ENCODE results near the gene EPB41L4A.

DNA sequence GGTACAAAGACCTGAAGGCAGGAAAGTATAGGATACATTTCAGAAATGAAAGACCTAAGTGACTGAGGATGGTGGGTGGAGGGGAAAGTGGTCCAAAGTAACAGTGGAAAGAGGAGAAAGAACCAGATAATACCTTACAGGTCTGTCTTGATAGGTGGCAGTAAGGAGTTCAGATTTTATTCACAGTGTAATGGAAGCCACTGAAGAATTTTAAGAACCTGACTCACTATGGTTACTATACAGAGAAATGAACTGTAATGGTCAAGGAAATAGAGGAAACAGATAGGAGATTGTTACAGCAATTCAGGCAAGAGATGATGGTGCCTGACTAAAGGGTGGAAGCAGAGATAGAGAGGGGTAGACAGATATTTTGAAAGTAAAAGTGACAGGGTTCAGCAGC is 46.5 kb downstream of the EPB41L4A start:
- no peak for TF ChIP-seq GATA2 (IDR thresholded peaks at IDR 0.05; ENCODE audit: low read depth, low read length)
- TF ChIP-seq GATA3 (IDR thresholded peaks at IDR 0.05; ENCODE audit: low read depth, low read length) = no peak

Measured in SH-SY5Y (cell line).